ENCODE measurements around the gene NUDT4. TPM values are rescaled to one million over a fixed set of nuclear protein-coding genes. Genes with fewer than 3 reads are reported as not detected.

NUDT4 gene
- total and polyA plus RNA-seq, 3 donors from 2014 or later = 40.5 to 78.0 (median 42.6) TPM

GRCh38 chr12:93347054-93347785 is 30.5 kb upstream of the NUDT4 start:
- intact Hi-C loops (cut with DNase I; ENCODE audit: low total_unique reads) = no loop called here
- Histone ChIP-seq H3K27ac (no peak overlapping the region), H3K4me1 (no peaks in the 10 kb centered on the region), H3K9me3 (no peaks in the 10 kb centered on the region), H3K27me3 (no peaks in the 10 kb centered on the region), H3K36me3 (ENCODE audit: low read depth, missing control alignments) (no peaks in the 10 kb centered on the region), H3K4me3 (no peak overlapping the region)
- 79 to 86% methylated on average over 8 of the region's 8 CpGs for WGBS, 2 donors
- TF ChIP-seq CTCF (IDR thresholded peaks at IDR 0.05) (no peak), POLR2A (IDR thresholded peaks at IDR 0.05) (no peak)
- DNase-seq = no peak

GRCh38 chr12:93348575-93349435 is 28.9 kb upstream of the NUDT4 start:
- 80 to 82% methylated on average over 10 of the region's 10 CpGs for WGBS, 2 donors
- no peaks in the 10 kb centered on the region for H3K36me3 ChIP-seq (ENCODE audit: low read depth, missing control alignments)
- H3K4me3 ChIP-seq = no peak overlapping the region
- intact Hi-C loops (cut with DNase I; ENCODE audit: low total_unique reads) = no loop called here
- TF ChIP-seq POLR2A (IDR thresholded peaks at IDR 0.05) (no peak), CTCF (IDR thresholded peaks at IDR 0.05) (no peak)
- no peaks in the 10 kb centered on the region for H3K27me3 ChIP-seq
- no peaks in the 10 kb centered on the region for H3K9me3 ChIP-seq
- peak; percentile 34 for DNase-seq
- no peaks in the 10 kb centered on the region for H3K4me1 ChIP-seq
- H3K27ac ChIP-seq = no peak overlapping the region

- Histone ChIP-seq H3K4me1 (no peaks in the 10 kb centered on the region), H3K27me3 (no peaks in the 10 kb centered on the region), H3K27ac (no peak overlapping the region), H3K4me3 (no peak overlapping the region), H3K9me3 (no peaks in the 10 kb centered on the region), H3K36me3 (ENCODE audit: low read depth, missing control alignments) (no peaks in the 10 kb centered on the region)
- no peak for DNase-seq
- intact Hi-C loops (cut with DNase I; ENCODE audit: low total_unique reads) = no loop called here
- WGBS, 2 donors = 96 to 100% methylated on average over 1 of the region's 1 CpG
- TF ChIP-seq POLR2A (IDR thresholded peaks at IDR 0.05) (no peak), CTCF (IDR thresholded peaks at IDR 0.05) (no peak)
Observed at GRCh38 chr12:93351726-93352125, 26.0 kb upstream of the NUDT4 start.

- no peaks in the 10 kb centered on the region for H3K36me3 ChIP-seq (ENCODE audit: low read depth, missing control alignments)
- TF ChIP-seq CTCF (IDR thresholded peaks at IDR 0.05) (no peak), POLR2A (IDR thresholded peaks at IDR 0.05) (no peak)
- no peak overlapping the region for H3K27ac ChIP-seq
- H3K4me3 ChIP-seq = no peak overlapping the region
- no peak for DNase-seq
- H3K4me1 ChIP-seq = no peaks in the 10 kb centered on the region
- intact Hi-C loops (cut with DNase I; ENCODE audit: low total_unique reads) = no loop called here
- H3K27me3 ChIP-seq = no peaks in the 10 kb centered on the region
- H3K9me3 ChIP-seq = no peaks in the 10 kb centered on the region
- WGBS, 2 donors = 75 to 92% methylated on average over 8 of the region's 8 CpGs
Observed at GRCh38 chr12:93352321-93352720, 25.4 kb upstream of the NUDT4 start.

All from testis (tissue), 3 donors.